ENCODE data around the gene WDR53.
A peak's percentile ranks its signal among the peaks of the same experiment; 100 is the strongest.
"Not testable (repeated sequence)": the region's sequence is repeated elsewhere in the genome, so short reads cannot be mapped to it uniquely, and the experiment has no call there.

WDR53 gene

DNA sequence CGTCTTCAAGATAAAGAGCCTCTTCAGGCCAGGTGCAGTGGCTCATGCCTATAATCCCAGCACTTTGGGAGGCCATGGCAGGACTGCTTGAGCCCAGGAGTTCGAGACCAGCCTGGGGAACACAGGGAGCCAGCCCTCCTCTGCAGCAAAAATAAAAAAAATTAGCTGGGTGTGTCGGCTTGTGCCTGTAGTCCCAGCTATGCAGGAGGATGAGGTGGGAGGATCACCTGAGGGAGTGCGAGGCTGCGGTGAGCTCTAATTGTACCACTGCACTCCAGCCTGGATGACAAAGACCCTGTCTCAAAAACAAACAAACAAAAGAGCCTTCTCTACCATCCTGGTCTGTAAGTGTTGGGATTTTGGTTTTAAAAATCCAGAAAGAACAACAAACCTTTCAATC is 11.1 kb downstream of the WDR53 start:
- no peak for DNase-seq

DNA sequence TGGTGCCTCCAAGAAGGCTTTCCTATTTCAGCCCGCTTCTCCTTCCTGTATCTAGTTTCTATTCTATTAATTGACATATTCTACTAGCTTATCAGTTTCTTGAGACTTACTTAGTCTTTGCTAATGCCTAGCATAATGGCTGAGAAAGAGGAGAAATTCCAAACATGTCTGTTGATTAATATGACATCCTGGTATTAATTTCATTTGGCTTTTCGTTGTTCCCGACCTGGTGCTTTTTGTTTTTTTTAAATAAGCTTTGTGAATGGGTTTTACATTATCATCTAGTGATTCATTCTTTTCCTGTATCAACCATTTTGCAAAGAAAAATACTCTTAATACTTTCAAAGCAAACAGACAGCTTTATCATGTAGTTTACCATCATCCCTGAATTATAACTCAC is 13.1 kb downstream of the WDR53 start:
- no peak for DNase-seq

DNA sequence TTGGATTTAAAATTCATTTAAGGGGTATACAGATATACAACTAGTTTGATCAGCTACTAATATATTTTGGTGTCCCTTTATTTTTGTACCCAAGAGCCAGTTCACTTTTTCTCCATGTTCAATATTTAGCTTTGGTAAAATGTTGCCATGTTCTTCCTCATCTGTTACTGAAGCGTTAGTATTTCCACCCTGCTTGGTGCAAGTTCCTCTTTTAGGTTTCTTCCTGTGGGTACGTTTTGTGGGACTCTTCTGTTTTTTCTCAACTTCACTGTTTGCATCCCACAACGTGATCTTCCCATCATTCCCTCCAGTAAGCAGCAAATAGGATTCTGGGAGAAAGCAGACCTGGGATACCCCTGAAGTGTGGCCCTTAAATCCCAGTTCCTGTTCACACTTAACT is 14.1 kb downstream of the WDR53 start:
- DNase-seq = no peak

DNA sequence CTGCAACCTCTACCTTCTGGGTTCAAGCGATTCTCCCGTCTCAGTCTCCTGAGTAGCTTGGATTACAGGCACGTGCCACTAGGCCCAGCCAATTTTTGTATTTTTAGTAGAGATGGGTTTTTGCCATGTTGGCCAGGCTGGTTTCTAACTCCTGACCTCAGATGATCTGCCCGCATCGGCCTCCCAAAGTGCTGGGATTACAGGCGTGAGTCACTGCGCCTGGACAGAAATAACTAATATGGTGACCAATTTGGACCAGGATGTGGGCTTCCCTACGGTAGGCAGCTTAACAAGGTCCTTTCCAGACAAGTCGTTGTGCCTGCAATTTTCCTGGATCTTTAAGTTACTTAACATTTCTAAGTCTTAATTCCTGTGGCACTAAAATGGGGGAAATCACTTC is 14.8 kb downstream of the WDR53 start:
- no peak for DNase-seq

DNA sequence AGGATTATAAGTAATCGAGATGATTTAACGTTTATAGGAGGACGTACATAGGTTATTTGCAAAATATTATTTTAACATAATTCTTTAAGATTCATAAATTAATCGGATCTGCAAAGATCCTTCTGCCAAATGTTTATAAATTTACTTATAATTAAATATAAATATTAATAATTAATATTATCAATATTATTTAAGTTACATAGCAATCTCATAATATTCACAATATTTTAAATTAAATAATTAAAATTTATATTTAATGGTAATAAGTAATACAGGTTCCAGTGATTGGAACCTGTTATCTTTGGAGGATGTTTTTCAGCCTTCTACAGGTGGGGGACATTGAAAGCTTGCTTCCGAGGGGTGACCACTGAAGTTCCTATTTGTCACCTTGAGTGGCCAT is 16.1 kb downstream of the WDR53 start:
- no peak for DNase-seq

DNA sequence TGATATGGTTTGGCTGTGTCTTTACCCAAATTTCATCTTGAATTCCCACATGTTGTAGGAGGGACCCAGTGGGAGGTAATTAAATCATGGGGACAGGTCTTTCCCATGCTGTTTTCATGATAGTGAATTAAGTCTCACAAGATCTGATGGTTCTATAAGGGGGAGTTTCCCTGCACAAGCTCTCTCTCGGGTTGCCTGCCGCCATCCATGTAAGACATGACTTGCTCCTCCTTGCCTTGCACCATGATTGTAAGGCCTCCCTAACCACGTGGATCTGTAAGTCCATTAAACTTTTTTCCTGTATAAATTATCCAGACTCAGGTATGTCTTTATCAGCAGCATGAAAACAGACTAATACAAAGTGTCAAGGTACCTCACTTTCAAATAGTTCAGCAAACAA is 18.2 kb downstream of the WDR53 start:
- not testable (repeated sequence) for DNase-seq

DNA sequence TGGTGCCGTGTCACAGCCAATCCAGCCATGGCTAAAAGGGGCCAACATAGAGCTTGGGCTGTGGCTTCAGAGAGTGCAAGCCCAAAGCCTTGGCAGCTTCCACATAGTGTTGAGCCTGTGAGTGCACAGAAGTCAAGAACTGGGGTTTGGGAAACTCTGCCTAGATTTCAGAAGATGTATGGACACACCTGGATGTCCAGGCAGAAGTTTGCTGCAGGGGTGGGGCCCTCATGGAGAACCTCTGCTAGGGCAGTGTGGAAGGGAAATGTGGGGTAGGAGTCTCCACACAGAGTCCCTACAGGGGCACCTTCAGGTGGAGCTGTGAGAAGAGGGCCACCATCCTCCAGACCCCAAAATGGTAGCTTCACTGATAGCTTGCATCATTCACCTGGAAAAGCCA is 19.0 kb downstream of the WDR53 start:
- DNase-seq = not testable (repeated sequence)

DNA sequence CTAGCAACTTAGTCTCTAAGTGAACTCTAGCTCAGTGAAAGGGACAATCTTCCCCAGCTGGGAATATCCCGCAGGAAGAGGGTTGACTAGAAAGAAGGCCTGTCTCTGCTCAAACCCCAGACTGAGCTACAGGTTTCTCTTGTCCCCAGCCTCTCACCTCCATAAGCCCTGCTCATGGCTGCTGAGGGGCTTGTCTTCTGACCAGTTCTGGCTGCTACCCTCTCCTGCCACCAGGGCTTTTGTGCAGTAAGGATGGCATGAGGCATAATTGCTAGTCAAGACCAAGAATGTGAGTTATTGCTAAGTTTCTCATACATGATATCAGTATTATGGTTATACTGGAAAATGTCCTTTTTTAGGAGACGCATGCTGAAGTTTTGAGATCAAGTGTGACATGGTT is 21.3 kb downstream of the WDR53 start:
- no peak for DNase-seq

DNA sequence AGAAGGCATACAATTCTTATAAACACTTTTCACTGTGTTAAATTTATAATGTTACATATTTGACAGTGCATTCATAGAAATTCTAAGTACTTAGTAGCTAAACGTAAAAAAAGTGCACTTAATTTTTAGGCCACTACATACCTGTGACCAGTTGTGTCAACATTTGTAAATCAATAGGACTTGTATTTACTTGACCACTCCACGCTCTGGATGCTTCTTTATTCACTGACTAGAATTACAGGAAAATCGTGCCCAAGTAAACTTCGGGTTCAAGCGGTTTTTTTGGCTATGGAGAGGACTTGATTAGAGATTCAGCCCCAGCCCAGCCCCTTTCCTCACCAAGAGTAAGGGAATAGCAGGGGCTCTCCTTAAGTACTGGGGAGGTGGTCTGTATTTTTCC is 21.8 kb downstream of the WDR53 start:
- no peak for DNase-seq

DNA sequence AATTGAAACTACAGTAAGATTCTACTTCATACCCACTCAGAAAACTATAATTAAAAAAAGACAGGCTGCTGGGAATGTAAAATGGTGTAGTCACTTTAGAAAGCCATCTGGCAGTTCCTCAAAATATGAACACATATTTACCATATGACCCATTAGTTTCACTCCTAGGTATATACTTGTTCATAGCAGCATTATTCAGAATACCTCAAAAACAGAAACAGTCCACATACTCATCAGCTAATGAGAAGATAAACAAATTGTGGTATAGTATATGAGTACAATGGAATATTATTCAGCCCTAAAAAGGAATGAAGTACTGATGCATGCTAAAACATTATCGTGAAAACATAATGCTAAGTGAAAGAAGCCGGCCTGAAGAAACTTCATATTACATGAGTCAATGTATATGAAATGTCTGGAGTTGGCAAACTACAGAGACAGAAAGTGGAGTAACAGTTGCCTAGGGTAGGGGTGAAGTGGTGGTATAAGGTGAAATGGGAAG is 23.8 kb downstream of the WDR53 start:
- DNase-seq = no peak

DNA sequence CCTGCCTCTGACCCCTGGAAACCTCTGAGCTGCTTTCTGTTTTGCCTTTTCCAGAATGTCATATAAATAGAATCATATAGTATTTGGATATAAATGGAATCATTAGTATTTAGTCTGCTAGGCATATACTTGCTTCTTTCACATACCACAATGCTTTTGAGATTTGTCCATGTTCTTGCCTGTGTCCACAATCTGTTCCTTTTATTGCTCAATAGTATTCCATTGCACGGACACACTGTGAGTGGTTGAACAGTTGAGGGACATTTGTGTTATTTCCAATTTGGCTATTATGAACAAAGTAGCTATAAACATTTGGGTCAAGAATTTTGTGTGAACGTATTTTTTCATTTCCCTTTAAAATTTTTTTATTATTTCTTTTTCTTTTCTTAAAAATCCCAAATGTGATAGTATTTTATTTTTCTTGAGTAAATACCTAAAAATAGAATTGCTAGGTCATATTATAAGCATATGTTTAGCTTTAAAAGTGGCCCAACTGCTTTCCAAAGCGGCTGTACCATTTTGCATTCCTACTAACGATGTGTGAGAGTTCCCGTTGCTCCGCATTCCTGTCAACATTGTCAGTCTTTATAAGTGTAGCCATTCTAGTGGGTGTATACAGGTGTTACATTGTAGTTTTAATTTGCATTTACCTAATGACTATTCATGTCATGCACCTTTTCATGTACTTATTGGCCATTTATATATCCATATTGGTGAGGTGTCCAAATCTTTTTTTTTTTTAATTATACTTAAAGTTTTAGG is 26.5 kb downstream of the WDR53 start:
- no peak for DNase-seq

DNA sequence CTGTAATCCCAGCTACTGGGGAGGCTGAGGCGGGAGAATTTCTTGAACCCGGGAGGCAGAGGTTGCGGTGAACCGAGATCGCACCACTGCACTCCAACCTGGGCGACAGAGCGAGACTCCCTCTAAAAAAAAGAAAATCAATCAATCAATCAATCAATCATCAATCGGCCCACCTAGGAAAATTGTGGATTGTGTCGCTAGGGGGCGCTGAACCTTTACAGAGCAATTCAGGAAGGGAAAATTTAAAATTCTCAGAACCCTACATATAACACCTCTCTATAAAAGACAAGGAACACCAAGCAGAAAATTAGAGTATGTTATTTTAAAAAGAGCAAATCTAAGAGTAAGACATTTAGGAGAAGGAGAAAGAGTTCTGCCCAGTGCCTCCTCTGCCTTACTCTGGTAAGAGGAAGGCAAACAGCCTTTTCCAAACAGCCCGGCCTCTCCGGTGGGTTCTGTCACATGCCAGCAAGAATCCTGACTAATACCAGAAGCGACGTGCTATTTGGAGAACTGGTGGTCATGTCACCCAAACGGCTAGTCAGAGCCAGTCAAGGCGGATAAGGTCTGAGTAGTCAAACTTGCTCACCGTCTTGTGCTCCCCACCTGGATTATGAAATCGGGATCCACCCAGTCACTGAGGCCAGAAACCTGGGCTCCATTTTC is 30.9 kb downstream of the WDR53 start:
- DNase-seq = peak; percentile 86

DNA sequence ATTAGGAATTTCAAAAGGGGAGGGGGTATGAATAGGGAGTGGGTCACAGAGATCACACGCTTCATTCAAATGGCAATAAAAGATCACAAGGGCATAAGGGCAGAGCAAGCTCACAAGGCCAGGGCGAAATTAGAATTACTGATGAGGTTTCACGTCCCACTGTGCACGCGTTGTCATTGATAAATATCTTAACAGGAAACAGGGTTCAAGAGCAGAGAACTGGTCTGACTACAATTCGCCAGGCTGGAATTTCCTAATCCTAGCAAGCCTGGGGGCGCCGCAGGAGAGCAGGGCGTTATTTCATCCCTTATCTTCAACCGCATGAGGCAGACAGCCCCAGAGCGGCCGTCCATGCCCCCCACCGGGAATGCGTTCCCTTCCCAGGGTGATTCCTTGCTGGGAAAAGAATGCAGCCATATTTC is 35.1 kb downstream of the WDR53 start:
- no peak for DNase-seq

DNA sequence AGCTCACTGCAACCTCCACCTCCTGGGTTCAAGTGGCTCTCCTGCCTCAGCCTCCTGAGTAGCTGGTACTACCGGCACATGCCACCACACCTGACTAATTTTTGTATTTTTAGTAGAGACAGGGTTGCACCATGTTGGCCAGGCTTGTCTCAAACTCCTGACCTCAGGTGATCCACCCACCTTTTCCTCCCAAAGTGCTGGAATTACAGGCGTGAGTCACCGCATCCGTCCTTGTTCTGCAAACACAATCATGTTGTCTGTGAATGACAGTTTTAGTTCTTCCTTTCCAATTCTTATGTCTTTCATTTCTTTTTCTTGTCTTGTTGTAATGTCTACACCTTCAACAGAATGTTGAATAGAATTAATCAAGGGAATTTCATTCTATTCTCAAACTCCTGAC is 36.9 kb downstream of the WDR53 start:
- no peak for DNase-seq

DNA sequence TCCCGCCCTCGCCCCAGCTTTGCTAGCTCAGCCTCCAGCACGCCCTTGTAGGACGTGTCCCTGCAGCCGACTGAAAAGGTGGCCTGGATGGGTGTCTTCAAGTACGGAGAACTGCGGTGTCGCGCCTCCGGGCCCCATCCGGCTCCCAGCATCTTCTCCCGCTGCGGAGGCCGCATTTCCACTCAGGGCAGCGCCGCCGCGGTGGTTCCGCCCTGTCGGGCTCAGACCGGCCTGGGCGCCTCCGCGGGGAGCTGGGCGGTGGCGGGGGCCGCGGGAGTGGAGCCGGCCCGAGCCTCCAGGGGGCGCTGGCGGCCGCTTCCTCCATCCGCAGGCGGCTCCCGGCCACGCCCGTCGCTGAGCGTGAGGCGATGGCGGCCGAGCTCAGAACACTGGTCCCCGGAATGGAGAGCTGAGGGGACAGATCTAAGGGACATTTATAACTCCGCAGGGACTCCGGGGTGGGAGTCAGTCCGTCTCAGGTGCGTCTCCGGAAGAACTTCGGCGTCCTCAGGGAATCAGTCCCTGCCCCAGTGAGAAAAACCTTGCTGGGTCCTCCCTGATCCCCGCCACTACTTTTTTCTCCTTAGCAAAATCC is 39.6 kb downstream of the WDR53 start:
- DNase-seq = peak; percentile 94

DNA sequence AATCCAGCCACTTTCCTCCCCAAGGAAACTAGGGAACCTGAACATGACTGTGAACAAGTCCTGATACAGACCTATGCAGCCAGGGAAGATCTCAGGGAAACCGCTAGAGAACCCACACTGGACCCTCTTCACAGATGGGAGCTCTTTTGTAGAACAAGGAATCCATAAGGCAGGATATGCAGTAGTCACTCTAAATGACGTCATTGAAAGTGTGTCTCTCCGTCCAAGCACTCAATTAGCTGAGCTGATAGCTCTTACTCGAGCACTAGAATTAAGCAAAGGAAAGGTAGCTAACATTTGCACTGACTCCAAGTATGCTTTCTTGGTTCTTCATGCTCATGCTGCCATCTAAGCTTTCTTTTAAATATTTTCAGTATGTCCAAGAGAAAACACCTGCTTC is 43.2 kb downstream of the WDR53 start:
- DNase-seq = no peak

DNA sequence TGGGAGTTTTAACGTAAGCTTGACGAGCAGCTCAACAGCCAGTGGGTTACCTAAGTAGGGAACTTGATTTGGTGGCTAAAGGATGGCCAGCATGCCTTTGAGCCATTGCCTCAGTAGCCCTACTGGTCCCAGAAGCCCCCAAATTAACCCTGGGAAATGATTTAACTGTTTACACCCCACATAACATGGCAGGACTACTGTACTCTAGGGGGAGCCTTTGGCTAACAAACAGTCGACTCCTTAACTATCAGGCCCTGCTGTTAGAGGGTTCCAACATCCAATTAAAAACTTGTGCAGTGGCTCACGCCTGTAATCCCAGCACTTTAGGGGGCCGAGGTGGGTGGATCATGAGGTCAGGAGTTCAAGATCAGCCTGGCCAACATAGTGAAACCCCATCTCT is 43.8 kb downstream of the WDR53 start:
- no peak for DNase-seq

DNA sequence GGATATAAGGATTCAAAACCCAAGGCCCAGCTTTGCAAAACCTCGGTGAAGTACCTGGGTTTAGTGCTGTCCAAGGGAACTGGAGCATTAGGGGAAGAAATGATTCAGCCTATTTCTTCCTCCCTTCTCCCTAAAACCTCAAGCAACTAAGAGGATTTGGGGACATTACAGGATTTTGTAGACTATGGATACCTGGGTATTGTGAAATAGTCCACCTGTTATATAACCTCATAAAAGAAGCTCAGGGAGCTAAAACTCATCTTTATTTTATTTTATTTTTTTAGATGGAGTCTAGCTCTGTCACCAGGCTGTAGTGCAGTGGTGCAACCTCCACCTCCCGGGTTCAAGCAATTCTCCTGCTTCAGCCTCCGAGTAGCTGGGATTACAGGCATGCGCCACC is 44.5 kb downstream of the WDR53 start:
- no peak for DNase-seq

DNA sequence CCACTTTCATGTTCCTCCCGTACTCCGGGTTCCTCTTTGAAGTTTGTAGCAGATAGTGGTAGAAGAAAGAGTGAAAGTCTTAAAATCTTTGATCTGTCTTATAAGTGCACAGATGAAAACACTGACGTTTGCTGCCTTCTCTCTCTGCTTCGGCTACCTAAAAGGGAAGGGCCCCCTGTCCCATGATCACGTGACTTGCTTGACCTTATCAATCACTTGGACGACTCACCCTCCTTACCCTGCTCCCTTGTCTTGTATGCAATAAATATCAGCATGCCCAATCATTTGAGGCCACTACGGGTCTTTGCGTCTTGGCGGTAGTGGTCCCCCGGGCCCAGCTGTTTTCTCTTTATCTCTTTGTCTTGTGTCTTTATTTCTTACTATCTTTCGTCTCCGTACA is 47.1 kb downstream of the WDR53 start:
- DNase-seq = not testable (repeated sequence)

DNA sequence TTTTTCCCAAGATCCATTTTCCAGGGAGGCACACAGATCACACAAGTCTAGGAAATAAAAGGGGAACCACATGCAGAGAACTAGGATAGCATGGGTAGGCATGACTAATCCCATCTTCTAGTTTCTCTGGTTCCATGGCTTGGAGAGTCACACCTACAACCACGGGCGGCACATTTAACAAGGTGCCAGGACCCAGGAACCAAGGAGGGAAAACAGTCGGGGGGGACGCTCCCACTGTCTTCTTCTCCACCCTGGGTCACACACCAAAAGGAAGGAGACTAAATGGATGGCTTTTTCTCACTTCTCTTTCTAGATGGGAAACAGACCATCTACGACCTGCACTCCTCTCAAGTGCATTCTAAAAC is 48.7 kb downstream of the WDR53 start:
- peak; percentile 67 for DNase-seq

DNA sequence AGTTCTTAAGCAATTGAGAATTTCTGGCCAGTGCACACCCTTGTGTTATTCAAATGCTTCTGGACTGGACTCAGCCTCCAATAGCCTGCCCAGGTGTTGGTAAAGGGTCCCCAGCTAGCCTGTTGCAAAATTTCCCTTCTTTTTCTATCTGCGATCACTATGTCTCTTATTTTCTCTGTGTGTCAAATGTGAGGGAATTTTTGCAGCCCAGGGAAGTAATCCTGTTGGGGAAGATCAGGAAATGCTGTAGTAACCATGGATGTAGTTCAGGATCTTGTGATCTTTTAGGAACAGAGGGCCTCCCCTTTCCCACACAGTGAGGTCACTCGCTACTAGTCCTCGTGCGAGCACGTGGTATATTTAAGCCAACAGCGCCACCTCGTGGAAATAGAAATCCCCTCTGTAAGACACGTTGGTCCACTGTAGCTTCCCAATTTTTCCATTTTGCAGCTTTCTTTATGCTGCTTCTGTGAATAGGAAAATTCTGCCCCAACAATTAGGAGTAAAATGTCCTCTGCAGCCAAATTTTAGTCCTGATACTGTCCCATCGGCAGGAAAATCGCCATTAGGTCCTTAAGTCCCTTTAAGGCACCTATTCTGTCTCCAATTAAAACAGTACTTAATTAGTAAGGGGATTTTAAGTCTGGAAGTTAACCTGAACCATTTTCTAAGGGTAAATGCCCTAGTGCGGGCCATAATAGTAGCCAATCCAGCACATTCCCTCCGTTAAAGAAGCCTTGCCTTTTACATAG is 49.2 kb downstream of the WDR53 start:
- peak; percentile 83 for DNase-seq

DNA sequence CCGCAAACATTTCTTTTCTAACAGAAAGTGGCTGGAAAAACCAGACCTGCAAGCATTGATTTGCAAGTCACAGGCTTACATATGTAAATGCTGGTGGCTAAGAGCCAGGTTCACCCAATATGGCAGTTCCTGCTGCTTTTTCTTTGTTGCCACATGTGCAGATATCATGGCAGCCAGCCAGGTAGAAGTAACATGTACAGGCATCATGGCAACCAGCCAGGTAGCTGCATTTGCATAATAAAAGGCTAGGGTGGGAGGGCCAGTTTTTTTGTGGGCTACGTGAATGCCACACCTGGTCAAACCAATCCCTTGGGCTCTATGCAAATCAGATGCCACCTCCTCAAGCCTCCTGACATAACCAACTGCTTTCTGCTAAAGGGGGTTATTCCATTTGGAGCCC is 50.4 kb downstream of the WDR53 start:
- DNase-seq = no peak

DNA sequence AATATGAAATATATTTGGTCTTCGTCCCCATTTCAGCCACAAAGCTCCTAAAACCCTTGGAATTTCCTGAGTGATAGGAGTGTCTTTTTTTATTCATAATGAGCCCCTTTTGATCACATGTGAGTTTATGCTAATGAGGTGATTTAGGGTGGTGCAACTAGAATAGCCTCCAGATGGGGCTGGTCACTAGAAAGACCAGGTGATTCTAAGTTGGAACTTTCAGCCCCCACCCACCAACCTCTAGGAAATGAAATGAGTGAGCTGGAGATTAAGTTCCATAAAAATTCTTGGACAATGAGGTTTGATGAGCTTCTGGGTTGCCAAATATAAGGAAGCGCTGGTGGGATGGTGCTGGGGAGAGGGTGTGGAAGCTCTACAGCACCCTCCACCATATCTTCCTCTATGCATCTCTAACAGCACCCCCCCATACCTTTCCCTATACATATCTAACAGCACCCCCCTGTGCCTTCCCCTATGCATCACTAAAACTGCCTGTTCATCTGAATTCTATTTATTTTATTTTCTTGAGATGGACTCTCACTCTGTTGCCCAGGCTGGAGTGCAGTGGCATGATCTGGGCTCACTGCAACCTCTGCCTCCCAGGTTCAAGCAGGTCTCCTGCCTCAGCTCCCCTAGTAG is 51.1 kb downstream of the WDR53 start:
- DNase-seq = no peak
